ENCODE results near the gene CYS1. TPM values are rescaled to one million over a fixed set of nuclear protein-coding genes. Genes with fewer than 3 reads are reported as not detected.
A peak's percentile ranks its signal among the peaks of the same experiment; 100 is the strongest.

The CYS1 gene
- total and polyA plus RNA-seq, 2 of the 13 experiments (the other 11 are each of a cell fraction or from before 2014, with no cell fraction given) = 0.04 TPM; not detected in 1

DNA sequence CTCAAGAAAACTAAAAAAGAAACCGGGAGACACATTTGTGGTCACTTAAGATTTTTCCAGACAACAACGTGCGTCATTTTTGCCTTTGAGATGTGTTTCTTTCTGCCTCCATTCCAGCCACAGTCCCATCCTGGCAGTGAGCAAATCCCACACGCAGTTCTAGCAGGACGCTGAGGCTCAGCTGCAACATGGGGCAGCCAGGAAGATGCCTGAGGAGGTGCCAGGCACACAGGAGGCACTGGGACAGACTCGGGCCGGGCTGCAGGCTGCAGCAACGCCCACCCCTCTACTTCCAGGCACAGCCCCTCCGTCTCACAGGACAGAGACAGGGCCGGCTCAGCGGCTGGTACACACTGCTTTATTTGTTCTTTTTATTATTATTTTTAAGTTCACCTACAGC lies 23.8 kb downstream of the CYS1 start:
- CTCF ChIA-PET (ENCODE audit: low intra/inter-chr PET ratio, low total read pairs) = no interaction called here
- no peak overlapping the region for H3K4me3 ChIP-seq (replicated peaks in 1 of 3; ENCODE audit: insufficient read depth in 1 of 3, low read depth in 2 of 3, low read length in 3 of 3)
- 43% methylated on average over 11 of the region's 11 CpGs for whole genome bisulfite sequencing (ENCODE audit: low lambda C conversion rate)
- TF ChIP-seq, protein P1, sequence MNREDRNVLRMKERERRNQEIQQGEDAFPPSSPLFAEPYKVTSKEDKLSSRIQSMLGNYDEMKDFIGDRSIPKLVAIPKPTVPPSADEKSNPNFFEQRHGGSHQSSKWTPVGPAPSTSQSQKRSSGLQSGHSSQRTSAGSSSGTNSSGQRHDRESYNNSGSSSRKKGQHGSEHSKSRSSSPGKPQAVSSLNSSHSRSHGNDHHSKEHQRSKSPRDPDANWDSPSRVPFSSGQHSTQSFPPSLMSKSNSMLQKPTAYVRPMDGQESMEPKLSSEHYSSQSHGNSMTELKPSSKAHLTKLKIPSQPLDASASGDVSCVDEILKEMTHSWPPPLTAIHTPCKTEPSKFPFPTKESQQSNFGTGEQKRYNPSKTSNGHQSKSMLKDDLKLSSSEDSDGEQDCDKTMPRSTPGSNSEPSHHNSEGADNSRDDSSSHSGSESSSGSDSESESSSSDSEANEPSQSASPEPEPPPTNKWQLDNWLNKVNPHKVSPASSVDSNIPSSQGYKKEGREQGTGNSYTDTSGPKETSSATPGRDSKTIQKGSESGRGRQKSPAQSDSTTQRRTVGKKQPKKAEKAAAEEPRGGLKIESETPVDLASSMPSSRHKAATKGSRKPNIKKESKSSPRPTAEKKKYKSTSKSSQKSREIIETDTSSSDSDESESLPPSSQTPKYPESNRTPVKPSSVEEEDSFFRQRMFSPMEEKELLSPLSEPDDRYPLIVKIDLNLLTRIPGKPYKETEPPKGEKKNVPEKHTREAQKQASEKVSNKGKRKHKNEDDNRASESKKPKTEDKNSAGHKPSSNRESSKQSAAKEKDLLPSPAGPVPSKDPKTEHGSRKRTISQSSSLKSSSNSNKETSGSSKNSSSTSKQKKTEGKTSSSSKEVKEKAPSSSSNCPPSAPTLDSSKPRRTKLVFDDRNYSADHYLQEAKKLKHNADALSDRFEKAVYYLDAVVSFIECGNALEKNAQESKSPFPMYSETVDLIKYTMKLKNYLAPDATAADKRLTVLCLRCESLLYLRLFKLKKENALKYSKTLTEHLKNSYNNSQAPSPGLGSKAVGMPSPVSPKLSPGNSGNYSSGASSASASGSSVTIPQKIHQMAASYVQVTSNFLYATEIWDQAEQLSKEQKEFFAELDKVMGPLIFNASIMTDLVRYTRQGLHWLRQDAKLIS (CRISPR knock-in tag; IDR thresholded peaks at IDR 0.05) = no peak
- TF ChIP-seq PLRG1 (conservative IDR thresholded peaks at IDR 0.05) = no peak
- TF ChIP-seq, protein P2, sequence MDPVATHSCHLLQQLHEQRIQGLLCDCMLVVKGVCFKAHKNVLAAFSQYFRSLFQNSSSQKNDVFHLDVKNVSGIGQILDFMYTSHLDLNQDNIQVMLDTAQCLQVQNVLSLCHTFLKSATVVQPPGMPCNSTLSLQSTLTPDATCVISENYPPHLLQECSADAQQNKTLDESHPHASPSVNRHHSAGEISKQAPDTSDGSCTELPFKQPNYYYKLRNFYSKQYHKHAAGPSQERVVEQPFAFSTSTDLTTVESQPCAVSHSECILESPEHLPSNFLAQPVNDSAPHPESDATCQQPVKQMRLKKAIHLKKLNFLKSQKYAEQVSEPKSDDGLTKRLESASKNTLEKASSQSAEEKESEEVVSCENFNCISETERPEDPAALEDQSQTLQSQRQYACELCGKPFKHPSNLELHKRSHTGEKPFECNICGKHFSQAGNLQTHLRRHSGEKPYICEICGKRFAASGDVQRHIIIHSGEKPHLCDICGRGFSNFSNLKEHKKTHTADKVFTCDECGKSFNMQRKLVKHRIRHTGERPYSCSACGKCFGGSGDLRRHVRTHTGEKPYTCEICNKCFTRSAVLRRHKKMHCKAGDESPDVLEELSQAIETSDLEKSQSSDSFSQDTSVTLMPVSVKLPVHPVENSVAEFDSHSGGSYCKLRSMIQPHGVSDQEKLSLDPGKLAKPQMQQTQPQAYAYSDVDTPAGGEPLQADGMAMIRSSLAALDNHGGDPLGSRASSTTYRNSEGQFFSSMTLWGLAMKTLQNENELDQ (CRISPR knock-in tag; IDR thresholded peaks at IDR 0.05; ENCODE audit: borderline replicate concordance) = no peak
- POLR2A ChIA-PET = interaction anchor here (1.5 to 1.8 kb wide), 3 partner anchors 13 to 426 kb away, joined by 5 to 7 read pairs (median 6); partner anchors contain the start of genes KLF11 and YWHAQ
- H3K36me3 ChIP-seq (replicated peaks in 1 of 2; ENCODE audit: control insufficient read depth in 1 of 2, insufficient read depth in 2 of 2, low read length in 2 of 2) = peaks cover 1 to 5% of the 10 kb centered on the region in 2 experiments; a peak in 3 of 5 replicates
- H4K20me1 ChIP-seq (ENCODE audit: insufficient read depth, low read length) = no peaks in the 10 kb centered on the region
- no peak overlapping the region for H2AFZ ChIP-seq (ENCODE audit: low read length)
- no peak overlapping the region for H3K9ac ChIP-seq (ENCODE audit: insufficient read depth, low read depth, low read length)
- H3K79me2 ChIP-seq (ENCODE audit: insufficient read depth, low read length) = no peaks in the 10 kb centered on the region
- FAIRE-seq (no peak), DNase-seq (ENCODE audit: low spot score) (no peak), ATAC-seq (no peak)
- H3K4me1 ChIP-seq (ENCODE audit: insufficient read depth, low read length) = peaks cover 27% of the 10 kb centered on the region
- intact Hi-C loops (cut with micrococcal nuclease; ENCODE audit: unreplicated experiment) = no loop called here
- H3K9me3 ChIP-seq (ENCODE audit: low read length) = no peaks in the 10 kb centered on the region
- BruUV-seq (replicated peaks) = no TSS peak
- no peak overlapping the region for H3K27ac ChIP-seq (ENCODE audit: extremely low read length, insufficient read depth, low read length)
- H3K27me3 ChIP-seq (ENCODE audit: control insufficient read depth in 1 of 2, insufficient read depth in 2 of 2, low read length in 2 of 2) = peaks cover 6 to 27% of the 10 kb centered on the region in 2 experiments; a peak in 3 of 5 replicates
- peak overlapping the region; percentile 89 for H3K4me2 ChIP-seq (ENCODE audit: low read depth, low read length)
- in situ Hi-C loops (cut with HindIII; ENCODE audit: extremely low pct_ligation_motif_present, low pct_unique_long_range_greater_than_20kb) = no loop called here

Data from HepG2 (cell line).